Adrenal gland (tissue), 5 donors: Measurements from ENCODE around the gene C3orf20.

Experiments
- POLR2A ChIP-seq, 2 donors: fragments of 450-650 bp; IDR thresholded peaks; one replicate each; pipeline ENCODE4 v1.6.1; 2017; ENCODE audit warnings: antibody characterized with exemption in 2 of 2, mild to moderate bottlenecking in 2 of 2, moderate library complexity in 1 of 2
- TF ChIP-seq, protein P1 (sequence below), 6 experiments: fragments of 450-650 bp in 4 of 6; fragments of 200-600 bp in 2 of 6; sonication (generic) in 1 of 6; IDR thresholded peaks; 1 replicate in 5 of 6; 2 replicates in 1 of 6; pipeline versions ENCODE4 v1.5.1 to v1.8.0; 2016 to 2021; ENCODE audit warnings: antibody characterized with exemption in 6 of 6, mild to moderate bottlenecking in 2 of 6, moderate library complexity in 1 of 6
- donor health status: DM: no; HTN: no; CAD: no.

DNA sequence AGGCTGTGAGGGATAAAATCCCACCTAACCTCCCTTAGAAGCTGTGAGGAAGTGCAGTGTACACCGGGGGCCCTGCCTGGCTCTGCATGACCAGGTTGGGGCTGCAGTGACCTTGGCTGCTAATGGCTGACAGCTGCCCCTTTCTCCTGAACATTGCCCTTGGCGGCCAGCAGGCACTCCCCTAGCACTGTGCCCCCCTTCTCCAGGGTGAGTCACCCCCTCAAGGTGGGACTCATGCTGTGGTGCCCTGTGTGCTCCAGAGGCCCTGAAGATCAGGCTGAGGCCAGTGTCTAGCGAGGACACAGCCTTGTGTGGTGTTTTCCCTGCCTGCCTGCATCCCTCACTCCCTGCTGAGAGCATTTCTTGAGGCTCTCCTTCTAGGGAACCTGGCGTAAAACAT lies 122.8 kb downstream of the C3orf20 start:
- no peak for TF ChIP-seq POLR2A (IDR thresholded peaks at IDR 0.05)
- TF ChIP-seq, protein P1, sequence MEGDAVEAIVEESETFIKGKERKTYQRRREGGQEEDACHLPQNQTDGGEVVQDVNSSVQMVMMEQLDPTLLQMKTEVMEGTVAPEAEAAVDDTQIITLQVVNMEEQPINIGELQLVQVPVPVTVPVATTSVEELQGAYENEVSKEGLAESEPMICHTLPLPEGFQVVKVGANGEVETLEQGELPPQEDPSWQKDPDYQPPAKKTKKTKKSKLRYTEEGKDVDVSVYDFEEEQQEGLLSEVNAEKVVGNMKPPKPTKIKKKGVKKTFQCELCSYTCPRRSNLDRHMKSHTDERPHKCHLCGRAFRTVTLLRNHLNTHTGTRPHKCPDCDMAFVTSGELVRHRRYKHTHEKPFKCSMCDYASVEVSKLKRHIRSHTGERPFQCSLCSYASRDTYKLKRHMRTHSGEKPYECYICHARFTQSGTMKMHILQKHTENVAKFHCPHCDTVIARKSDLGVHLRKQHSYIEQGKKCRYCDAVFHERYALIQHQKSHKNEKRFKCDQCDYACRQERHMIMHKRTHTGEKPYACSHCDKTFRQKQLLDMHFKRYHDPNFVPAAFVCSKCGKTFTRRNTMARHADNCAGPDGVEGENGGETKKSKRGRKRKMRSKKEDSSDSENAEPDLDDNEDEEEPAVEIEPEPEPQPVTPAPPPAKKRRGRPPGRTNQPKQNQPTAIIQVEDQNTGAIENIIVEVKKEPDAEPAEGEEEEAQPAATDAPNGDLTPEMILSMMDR (IDR thresholded peaks at IDR 0.05) = no peak
